HepG2 (cell line): ENCODE data around the gene RBM14. TPM values are rescaled to one million over a fixed set of nuclear protein-coding genes. Genes with fewer than 3 reads are reported as not detected.

ENCODE experiments used
- ARNT ChIP-seq: fragments of 450-650 bp; IDR thresholded peaks from 2 replicates; pipeline ENCODE4 v1.6.1; 2017
- BCLAF1 ChIP-seq: fragments of 450-650 bp; IDR thresholded peaks from 2 replicates; pipeline ENCODE4 v1.6.1; 2017; ENCODE audit warnings: mild to moderate bottlenecking
- GTF3A ChIP-seq: sonication (generic); formaldehyde crosslinking; conservative IDR thresholded peaks from 2 replicates; pipeline ENCODE4 v1.4.0; 2020; ENCODE audit warnings: mild to moderate bottlenecking, missing genetic modification reagents
- GZF1 ChIP-seq: sonication (generic); formaldehyde crosslinking; IDR thresholded peaks from 2 replicates; pipeline ENCODE4 v1.5.1; 2020; ENCODE audit warnings: mild to moderate bottlenecking, missing genetic modification reagents
- KDM4B ChIP-seq: sonication (generic); formaldehyde crosslinking; IDR thresholded peaks from 2 replicates; pipeline ENCODE4 v1.4.0; 2020; ENCODE audit warnings: missing genetic modification reagents
- SOX5 ChIP-seq: IDR thresholded peaks from 2 replicates; pipeline ENCODE4 v1.6.1; 2016; ENCODE audit warnings: borderline replicate concordance
- SRSF9 ChIP-seq: fragments of 200-400 bp; formaldehyde crosslinking; IDR thresholded peaks from 2 replicates; pipeline ENCODE4 v1.6.1; 2018; ENCODE audit warnings: borderline replicate concordance, mild to moderate bottlenecking, low read depth, low read length; ENCODE audit not compliant: insufficient read depth, poor library complexity, severe bottlenecking
- TAF1 ChIP-seq: sonication (generic); formaldehyde crosslinking; IDR thresholded peaks from 2 replicates; pipeline ENCODE4 v1.4.0; 2020; ENCODE audit warnings: missing genetic modification reagents
- ZBTB40 ChIP-seq, 2 experiments: fragments of 450-650 bp in 1 of 2; sonication (generic) in 1 of 2; formaldehyde crosslinking in 1 of 2; IDR thresholded peaks; 2 replicates each; pipeline versions ENCODE4 v1.6.1 to v1.8.0; 2016 to 2022; ENCODE audit warnings: antibody characterized with exemption in 1 of 2, mild to moderate bottlenecking in 1 of 2, missing genetic modification reagents in 1 of 2
- ZNF431 ChIP-seq: sonication (generic); formaldehyde crosslinking; IDR thresholded peaks from 2 replicates; pipeline ENCODE4 v1.9.0; 2022; ENCODE audit warnings: missing genetic modification reagents, low read depth, mild to moderate bottlenecking, borderline replicate concordance
- ZNF530 ChIP-seq: sonication (generic); formaldehyde crosslinking; IDR thresholded peaks from 2 replicates; pipeline ENCODE4 v1.5.0; 2020; ENCODE audit warnings: low read depth, mild to moderate bottlenecking, missing genetic modification reagents
- ZNF878 ChIP-seq: sonication (generic); formaldehyde crosslinking; IDR thresholded peaks from 2 replicates; pipeline ENCODE4 v1.8.1; 2023; ENCODE audit warnings: mild to moderate bottlenecking, missing genetic modification reagents, moderate library complexity
- polyA plus RNA-seq, 8 experiments: library from polyadenylated mRNA; depleted of rRNA in 3 of 8; stranded (reverse) in 7 of 8; unstranded in 1 of 8; fragments of >200 nt; fragmentation: Illumina TruSeq in 4 of 8; extraction: Trizol in 4 of 8; gene quantifications; 2 replicates each; pipeline versions ENCODE4 v1.2.1 to v1.2.3, GENCODE V29; 2011 to 2016; ENCODE audit warnings: low read depth in 4 of 8, missing spikeins in 1 of 8, mixed read lengths in 1 of 8; ENCODE audit not compliant: insufficient read depth in 1 of 8
- total RNA-seq, 5 experiments: library from RNA; depleted of rRNA; stranded (reverse); fragments of >200 nt; fragmentation: Illumina TruSeq; extraction: Trizol; gene quantifications; 2 replicates each; pipeline ENCODE4 v1.2.3, GENCODE V29; 2016; ENCODE audit warnings: low read depth in 1 of 5
- TF ChIP-seq, protein P1 (sequence below): sonication (generic); formaldehyde crosslinking; IDR thresholded peaks from 2 replicates; pipeline ENCODE4 v1.4.0; 2020; ENCODE audit warnings: missing genetic modification reagents, borderline replicate concordance
- TF ChIP-seq, protein P2 (sequence below): sonication (generic); formaldehyde crosslinking; IDR thresholded peaks from 2 replicates; pipeline ENCODE4 v1.5.0; 2020; ENCODE audit warnings: missing genetic modification reagents

The RBM14 gene
- total and polyA plus RNA-seq, 2 of the 13 experiments (the other 11 are each of a cell fraction or from before 2014, with no cell fraction given), result 12.7 to 44.1 TPM

DNA sequence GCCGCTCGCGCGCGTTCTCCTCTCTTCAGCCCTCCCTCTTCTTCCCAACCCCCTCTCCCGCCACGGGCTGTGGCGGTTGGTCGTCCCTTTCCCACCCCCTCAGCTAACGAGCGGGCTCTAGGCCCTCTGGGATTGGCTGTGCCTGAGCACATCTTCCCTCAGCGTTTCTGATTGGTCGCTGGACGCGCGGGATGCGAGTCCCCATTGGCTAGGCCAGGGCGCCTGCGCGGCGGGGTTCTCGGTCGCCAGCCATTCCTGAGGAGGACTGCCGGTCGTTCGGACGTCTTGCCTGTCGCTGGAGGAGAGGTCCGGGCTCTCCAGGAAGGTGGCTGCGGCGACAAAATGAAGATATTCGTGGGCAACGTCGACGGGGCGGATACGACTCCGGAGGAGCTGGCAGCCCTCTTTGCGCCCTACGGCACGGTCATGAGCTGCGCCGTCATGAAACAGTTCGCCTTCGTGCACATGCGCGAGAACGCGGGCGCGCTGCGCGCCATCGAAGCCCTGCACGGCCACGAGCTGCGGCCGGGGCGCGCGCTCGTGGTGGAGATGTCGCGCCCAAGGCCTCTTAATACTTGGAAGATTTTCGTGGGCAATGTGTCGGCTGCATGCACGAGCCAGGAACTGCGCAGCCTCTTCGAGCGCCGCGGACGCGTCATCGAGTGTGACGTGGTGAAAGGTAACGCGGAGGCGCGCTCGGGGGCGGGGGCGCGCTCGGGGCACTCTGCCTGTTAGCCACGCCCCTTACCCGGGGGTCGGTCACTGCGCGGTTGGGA is at the start of gene RBM14 (continued):
- TF ChIP-seq GTF3A (CRISPR knock-in tag), result peak; percentile 91
- TF ChIP-seq SOX5 (CRISPR knock-in tag), result peak; percentile 37; the same call in 1 of the 2 replicates
- TF ChIP-seq KDM4B (CRISPR knock-in tag), result no peak
- TF ChIP-seq, protein P1, sequence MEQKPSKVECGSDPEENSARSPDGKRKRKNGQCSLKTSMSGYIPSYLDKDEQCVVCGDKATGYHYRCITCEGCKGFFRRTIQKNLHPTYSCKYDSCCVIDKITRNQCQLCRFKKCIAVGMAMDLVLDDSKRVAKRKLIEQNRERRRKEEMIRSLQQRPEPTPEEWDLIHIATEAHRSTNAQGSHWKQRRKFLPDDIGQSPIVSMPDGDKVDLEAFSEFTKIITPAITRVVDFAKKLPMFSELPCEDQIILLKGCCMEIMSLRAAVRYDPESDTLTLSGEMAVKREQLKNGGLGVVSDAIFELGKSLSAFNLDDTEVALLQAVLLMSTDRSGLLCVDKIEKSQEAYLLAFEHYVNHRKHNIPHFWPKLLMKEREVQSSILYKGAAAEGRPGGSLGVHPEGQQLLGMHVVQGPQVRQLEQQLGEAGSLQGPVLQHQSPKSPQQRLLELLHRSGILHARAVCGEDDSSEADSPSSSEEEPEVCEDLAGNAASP (CRISPR knock-in tag), result peak; percentile 60; the same call in 1 of the 2 replicates
- peak; percentile 97 for TF ChIP-seq TAF1 (CRISPR knock-in tag)
- no peak for TF ChIP-seq ZNF530
- TF ChIP-seq GZF1 (CRISPR knock-in tag), result no peak; the same call in 1 of the 2 replicates
- no peak for TF ChIP-seq ARNT
- no peak for TF ChIP-seq BCLAF1
- no peak for TF ChIP-seq ZNF431
- TF ChIP-seq, protein P2, sequence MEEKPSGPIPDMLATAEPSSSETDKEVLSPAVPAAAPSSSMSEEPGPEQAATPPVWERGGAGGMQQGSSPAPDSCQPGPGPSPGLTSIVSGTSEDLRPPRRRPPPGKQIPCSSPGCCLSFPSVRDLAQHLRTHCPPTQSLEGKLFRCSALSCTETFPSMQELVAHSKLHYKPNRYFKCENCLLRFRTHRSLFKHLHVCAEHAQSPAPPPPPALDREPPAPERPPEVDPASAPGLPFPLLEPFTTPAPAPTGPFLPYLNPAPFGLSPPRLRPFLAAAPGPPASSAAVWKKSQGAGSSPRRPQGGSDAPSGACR, result peak; percentile 86
- no peak; the same call in 1 of the 2 replicates for TF ChIP-seq ZNF878
- TF ChIP-seq ZBTB40 (IDR thresholded peaks at IDR 0.05), result no peak
- no peak for TF ChIP-seq ZBTB40 (CRISPR knock-in tag; IDR thresholded peaks at IDR 0.05)
- no peak for TF ChIP-seq SRSF9
